ENCODE results near the gene NUDT14.

The NUDT14 gene

DNA sequence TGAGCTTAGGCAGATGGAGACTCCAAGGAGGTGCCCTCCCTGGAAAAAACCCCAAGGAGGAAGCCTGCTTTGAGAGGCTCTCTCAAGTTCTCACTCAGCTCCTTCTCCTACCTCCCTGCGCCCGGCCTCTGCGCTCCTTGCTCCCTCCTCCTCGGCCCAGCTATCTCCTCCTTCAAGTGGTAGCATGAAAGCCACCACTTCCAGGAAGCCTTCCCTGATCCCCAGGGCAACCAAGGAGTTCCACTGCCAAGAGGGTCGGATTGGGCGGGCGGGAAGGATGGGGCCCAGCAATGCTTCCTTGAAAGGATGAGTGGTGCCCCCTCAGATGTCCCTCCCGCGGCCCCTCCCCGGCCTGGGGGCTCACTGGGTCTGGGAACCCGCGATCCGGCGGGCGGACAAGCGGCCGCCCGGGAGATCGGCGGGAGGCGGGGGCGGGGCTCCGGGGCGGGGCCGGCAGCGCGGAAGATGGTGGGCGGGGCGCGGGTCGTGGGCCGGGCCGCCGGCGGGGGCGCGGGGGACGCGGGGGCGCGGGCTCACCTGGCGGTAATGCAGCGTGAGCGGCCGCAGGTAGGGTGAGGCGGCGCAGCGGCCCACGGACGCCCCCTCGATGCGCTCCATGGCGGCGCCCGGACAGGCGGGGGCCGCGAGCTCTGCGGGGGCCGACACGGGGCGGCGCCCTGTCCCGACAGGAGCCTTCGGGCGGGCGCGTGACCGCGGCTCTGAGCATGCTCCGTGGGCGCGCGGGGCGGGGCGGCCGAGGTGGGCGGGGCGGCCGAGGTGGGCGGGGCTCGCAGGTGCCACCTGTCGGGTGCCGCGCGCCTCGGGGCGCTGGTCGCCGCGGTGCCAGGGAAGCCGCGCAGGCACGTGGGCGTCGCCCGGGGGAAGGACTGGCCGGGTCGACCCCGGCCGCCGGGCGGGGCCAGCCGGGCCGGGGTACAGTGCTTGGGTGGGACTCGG, at the start of gene NUDT14:
NUDT14 (minus strand) TSS at position 721 of the 957 bp plus-strand sequence; CDS start at position 618, 103 bp downstream.
- peak; percentile 71 to 78 (median 72) for DNase-seq (ENCODE audit: low read depth in 2 of 3, low spot score in 1 of 3)

DNA sequence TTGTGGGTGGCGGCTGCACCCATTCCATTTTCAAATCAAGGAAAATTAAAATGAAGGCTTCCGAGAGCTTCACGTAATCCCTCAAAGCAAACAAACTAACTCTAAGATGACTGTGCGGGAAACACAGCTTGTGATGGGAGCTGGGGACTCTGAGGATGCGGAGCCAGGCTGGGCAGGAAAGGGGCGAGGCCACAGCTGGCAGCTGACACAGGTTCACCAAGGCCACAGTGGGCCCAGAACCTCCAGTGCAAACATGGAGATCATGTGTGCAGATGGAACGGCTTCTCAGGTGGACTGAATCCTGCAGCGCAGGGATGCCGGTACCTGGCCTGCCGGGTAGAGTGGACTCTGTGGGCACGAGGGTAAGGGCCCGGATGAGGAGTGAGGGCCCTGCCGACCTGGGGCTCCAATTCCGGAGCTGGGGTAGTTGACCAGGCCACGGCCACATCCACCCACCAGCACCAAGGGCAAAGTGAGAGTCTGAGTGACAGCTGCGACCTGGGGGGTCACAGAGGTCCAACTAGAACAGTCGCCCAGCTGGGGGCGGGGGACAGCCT, 48.1 kb upstream of the NUDT14 start:
- DNase-seq (ENCODE audit: low read depth in 2 of 3, low spot score in 1 of 3) = no peak

DNA sequence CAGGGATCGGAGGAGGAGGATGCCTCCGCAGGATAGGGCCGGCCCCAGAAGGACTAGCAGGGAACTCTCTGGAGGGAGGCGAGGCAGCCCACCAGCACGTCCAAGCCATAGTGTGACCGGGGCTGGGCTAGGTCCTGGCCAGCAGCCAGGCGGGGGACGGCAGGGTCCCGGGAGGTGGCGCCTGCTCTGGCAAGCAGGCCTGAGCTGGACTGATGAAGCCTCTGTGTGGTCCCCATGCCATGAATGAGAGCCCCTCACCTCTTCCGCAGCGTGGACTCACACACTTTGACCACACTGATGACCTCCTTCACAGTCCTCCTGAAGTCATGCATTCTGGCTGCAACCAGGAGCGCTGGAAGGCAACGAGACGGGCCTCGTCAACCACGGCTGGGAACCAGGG, 47.5 kb upstream of the NUDT14 start:
- DNase-seq (ENCODE audit: low read depth in 2 of 3, low spot score in 1 of 3) = no peak

- no peak for DNase-seq (ENCODE audit: low read depth in 2 of 3, low spot score in 1 of 3)
These were observed 46.2 kb upstream of the NUDT14 start for GRCh38 chr14:105227346-105227745.

- no peak for DNase-seq (ENCODE audit: low read depth in 2 of 3, low spot score in 1 of 3)
These were observed 45.1 kb upstream of the NUDT14 start for GRCh38 chr14:105226198-105226597.

- DNase-seq (ENCODE audit: low read depth in 2 of 3, low spot score in 1 of 3) = no peak
These were observed 43.9 kb upstream of the NUDT14 start for GRCh38 chr14:105224845-105225570.

DNA sequence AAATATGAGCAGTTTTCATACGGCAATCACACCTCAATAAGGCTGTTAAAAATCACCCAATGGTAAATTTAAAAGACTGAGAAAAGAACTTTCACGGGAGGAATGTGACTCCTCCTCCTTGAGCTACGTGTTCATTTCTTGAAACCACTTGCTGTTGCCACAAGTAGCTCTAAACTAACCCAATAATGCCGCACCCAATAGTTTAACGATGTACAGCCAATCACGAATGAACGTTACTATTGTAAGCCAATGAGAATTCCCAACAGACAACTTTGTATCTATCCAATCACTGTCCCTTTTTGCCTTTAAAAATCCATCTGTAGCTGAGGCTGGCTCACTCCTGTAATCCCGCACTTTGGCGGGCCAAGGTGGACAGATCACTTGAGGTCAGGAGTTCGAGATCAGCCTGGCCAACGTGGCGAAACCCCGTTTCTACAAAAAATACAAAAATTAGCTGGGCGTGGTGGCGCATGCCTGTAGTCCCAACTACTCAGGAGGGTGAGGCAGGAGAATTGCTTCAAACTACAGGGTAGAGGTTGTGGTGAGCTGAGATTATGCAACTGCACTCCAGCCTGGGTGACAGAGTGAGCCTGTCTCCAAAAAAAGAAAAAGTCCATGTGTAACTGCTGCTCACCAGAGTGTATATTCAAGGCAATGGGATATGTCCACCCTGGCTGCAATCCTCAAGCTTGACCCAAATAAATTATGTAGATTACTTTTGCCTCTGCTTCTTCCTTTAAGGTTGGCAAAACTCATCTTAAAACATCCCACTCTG, 42.8 kb upstream of the NUDT14 start:
- no peak for DNase-seq (ENCODE audit: low read depth in 2 of 3, low spot score in 1 of 3)

DNA sequence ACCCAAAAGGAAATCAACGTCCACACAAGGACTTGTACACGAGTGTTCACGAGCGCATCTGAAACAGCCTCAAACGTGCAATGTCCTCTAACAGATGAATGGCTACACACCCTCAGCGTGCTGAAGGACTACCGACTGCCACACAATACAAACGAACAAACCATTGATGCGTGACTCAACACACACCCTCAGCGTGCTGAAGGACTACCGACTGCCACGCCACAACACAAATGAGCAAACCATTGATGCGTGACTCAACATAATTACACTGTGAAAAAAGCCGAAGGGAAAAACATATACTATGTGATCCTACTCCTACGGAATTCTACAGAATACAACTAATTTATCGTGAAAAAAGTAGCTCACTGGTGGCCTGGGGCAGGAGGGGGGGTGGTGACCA, 42.1 kb upstream of the NUDT14 start:
- no peak for DNase-seq (ENCODE audit: low read depth in 2 of 3, low spot score in 1 of 3)

GRCh38 chr14:105221598-105222178, 40.6 kb upstream of the NUDT14 start:
- DNase-seq (ENCODE audit: low read depth in 2 of 3, low spot score in 1 of 3) = no peak

DNA sequence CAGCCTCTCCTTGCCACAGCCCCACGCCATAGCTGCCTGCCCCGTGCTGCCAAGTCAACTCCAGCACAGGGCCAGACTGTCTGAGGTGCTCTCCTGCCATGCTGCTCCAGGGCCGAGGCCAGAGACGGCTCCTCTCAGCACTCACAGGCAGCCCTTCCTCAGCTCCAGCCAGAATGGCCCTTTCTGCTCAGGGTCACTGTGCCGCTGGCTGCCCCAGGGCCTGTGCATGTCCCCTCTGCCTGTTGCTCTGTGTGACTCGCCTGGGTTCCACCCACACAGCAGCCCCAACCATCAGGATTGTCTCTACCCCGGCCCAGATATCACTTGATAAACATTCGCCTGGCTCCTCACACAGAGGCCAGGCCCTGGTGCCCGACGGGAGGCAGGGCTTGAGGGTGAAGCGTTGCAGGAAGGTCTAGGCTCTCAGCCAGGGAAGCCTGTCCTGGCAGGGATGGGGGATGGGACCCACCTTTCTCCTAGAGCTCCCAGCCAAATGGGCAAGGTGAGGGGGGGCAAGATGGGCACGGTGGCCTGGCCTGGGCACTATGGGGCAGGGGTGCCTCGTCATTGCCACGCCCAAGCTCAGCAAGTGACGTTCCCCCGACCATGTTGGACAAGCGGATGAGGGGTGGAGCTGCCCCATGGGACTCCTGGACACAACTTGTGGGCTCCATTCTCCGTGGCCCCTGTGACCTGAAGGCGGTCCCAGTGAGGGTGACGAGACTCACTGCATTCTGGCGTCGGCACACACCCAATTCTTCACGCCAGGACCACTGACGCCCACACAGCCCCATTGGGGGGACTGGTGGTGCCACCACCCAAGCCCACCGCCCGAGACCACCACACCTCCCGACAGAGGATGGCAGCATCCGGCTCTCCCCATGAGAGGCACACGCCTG, 39.8 kb upstream of the NUDT14 start:
- no peak for DNase-seq (ENCODE audit: low read depth in 2 of 3, low spot score in 1 of 3)

- DNase-seq (ENCODE audit: low read depth in 2 of 3, low spot score in 1 of 3) = no peak
These were observed 38.6 kb upstream of the NUDT14 start for GRCh38 chr14:105219753-105220152.

GRCh38 chr14:105219043-105219612, 38.0 kb upstream of the NUDT14 start:
- no peak for DNase-seq (ENCODE audit: low read depth in 2 of 3, low spot score in 1 of 3)

- DNase-seq (ENCODE audit: low read depth in 2 of 3, low spot score in 1 of 3) = no peak
These were observed 37.5 kb upstream of the NUDT14 start for GRCh38 chr14:105218611-105219010.

- no peak for DNase-seq (ENCODE audit: low read depth in 2 of 3, low spot score in 1 of 3)
These were observed 36.7 kb upstream of the NUDT14 start for GRCh38 chr14:105217774-105218173.

- no peak for DNase-seq (ENCODE audit: low read depth in 2 of 3, low spot score in 1 of 3)
These were observed 35.6 kb upstream of the NUDT14 start for GRCh38 chr14:105216490-105217247.

DNA sequence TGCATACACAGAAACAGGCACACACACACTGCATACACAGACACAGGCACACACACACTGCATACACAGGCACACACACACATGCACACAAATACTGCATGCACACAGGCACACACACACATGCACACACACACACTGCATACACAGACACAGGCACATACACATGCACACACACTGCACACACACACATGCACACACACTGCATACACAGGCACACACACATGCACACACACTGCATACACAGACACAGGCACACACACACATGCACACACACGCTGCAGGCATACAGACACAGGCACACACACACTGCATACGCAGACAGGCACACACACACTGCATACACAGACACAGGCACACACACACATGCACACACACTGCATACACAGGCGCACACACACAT, 34.5 kb upstream of the NUDT14 start:
- no peak for DNase-seq (ENCODE audit: low read depth in 2 of 3, low spot score in 1 of 3)

DNA sequence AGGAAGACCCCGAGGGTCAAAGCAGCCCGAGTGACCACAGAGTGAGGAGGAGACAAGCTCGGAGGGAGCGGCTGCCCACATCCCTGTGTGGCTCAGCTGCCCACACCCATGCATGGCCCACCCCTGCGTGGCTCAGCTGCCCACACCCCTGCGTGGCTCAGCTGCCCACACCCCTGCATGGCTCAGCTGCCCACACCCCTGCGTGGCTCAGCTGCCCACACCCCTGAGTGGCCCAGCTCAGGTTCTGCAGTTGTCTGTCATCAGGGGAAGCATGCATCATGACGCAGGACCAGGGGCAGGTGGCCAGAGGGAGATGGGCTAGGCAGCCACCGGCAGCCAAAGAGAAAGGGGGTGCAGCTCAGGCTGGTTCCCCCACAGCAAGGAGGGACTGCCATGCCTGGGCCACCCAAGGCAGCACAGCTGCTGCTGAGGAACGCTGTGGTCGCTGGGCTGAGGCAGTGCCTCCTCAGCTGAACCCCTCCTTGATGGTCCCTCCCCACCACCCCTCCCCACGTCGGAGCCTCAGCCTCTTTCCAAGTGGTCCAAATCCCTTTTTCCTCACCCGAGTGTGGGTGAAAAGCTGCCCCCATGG, 33.3 kb upstream of the NUDT14 start:
- no peak for DNase-seq (ENCODE audit: low read depth in 2 of 3, low spot score in 1 of 3)

DNA sequence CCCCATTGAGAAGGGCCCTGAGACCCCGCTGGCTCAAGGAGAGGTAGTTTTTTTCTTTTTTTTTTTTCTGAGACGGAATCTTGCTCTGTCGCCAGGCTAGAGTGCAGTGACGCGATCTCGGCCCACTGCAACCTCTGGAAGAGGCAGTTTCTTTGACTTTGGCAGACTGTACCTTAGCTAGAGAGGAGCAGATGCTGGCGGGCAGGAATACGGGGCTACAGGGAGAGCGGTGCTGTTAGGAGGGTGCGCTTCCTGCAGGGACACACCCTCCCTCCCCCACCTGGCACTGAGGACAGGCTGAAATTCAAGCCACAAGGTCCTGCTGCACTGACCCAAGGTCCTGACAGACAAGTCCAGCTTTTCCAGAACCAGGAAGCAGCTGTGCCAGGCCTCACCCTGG, 32.2 kb upstream of the NUDT14 start:
- no peak for DNase-seq (ENCODE audit: low read depth in 2 of 3, low spot score in 1 of 3)

All from stimulated activated CD4-positive, alpha-beta T cell treated with anti-CD3 and anti-CD28 coated beads, Interleukin-12 subunit alpha, Interleukin-12 subunit beta, amount 100 ng/mL, for 48 hours (primary cell).